Smooth muscle cell (in vitro differentiated cells): ENCODE results near the gene UBE2E2. TPM values are rescaled to one million over a fixed set of nuclear protein-coding genes. Genes with fewer than 3 reads are reported as not detected.

Source experiments
- DNase-seq: peaks from one replicate; lab custom pipeline; 2025; ENCODE audit not compliant: unreplicated experiment; lab: John Stamatoyannopoulos, UW
- H2AFZ ChIP-seq: fragments of 200-600 bp; sonication (generic); 2 replicates; pipeline ENCODE4 v1.6.0; 2016; ENCODE audit warnings: antibody characterized with exemption, low read depth, mild to moderate bottlenecking
- H3F3A ChIP-seq: fragments of 200-600 bp; sonication (generic); 2 replicates; pipeline ENCODE4 v1.6.0; 2017; ENCODE audit warnings: antibody characterized with exemption, low read depth
- H3K27ac ChIP-seq: fragments of 200-600 bp; sonication (generic); 2 replicates; pipeline ENCODE4 v1.5.1; 2016; ENCODE audit warnings: low read depth, mild to moderate bottlenecking
- H3K27me3 ChIP-seq: fragments of 200-600 bp; sonication (generic); 2 replicates; pipeline ENCODE4 v1.6.1; 2016; ENCODE audit warnings: low read depth, mild to moderate bottlenecking
- H3K36me3 ChIP-seq: fragments of 200-600 bp; sonication (generic); 2 replicates; pipeline ENCODE4 v1.5.1; 2016; ENCODE audit warnings: low read depth
- H3K4me1 ChIP-seq: fragments of 200-600 bp; sonication (generic); 2 replicates; pipeline ENCODE4 v1.5.1; 2016; ENCODE audit warnings: low read depth
- H3K4me2 ChIP-seq: fragments of 200-600 bp; sonication (generic); 2 replicates; pipeline ENCODE4 v1.6.0; 2016; ENCODE audit warnings: mild to moderate bottlenecking
- H3K4me3 ChIP-seq: fragments of 200-600 bp; sonication (generic); 2 replicates; pipeline ENCODE4 v1.5.1; 2016; ENCODE audit warnings: mild to moderate bottlenecking
- H3K79me2 ChIP-seq: fragments of 200-600 bp; sonication (generic); 2 replicates; pipeline ENCODE4 v1.6.0; 2016; ENCODE audit warnings: low read depth, mild to moderate bottlenecking
- H3K9ac ChIP-seq: fragments of 200-600 bp; sonication (generic); 2 replicates; pipeline ENCODE4 v1.6.0; 2016; ENCODE audit warnings: low read depth
- H3K9me3 ChIP-seq: fragments of 200-600 bp; sonication (generic); replicated peaks from 2 replicates; pipeline ENCODE4 v1.5.1; 2016; ENCODE audit warnings: low read depth
- H4K20me1 ChIP-seq: fragments of 200-600 bp; sonication (generic); 2 replicates; pipeline ENCODE4 v1.6.0; 2016; ENCODE audit warnings: low read depth
- CTCF ChIP-seq: fragments of 200-600 bp; sonication (generic); IDR thresholded peaks from 2 replicates; pipeline ENCODE4 v1.5.1; 2017; ENCODE audit warnings: borderline replicate concordance, mild to moderate bottlenecking, antibody characterized with exemption; ENCODE audit not compliant: insufficient read depth, poor library complexity, severe bottlenecking
- WGBS: methylation state at CpG from one replicate; pipeline ENCODE4 v1.1.7; 2016; ENCODE audit warnings: low lambda C conversion rate; 5-methylcytosine and 5-hydroxymethylcytosine counted together
- polyA plus RNA-seq: library from polyadenylated mRNA; unstranded; fragments of >200 nt; fragmentation: Nextera tagmentation; extraction: Ambion mirVana; gene quantifications from 2 replicates; pipeline ENCODE4 v1.2.1, GENCODE V29; 2016
- total RNA-seq: library from RNA; depleted of rRNA; stranded (reverse); fragments of >200 nt; gene quantifications from 2 replicates; pipeline ENCODE4 v1.2.3, GENCODE V29; 2014

The UBE2E2 gene
- total and polyA plus RNA-seq, 2 experiments from 2014 or later, result 65.9 to 121 TPM

- Histone ChIP-seq H3K9ac (no peak overlapping the region), H3K9me3 (no peaks in the 10 kb centered on the region), H3K4me1 (no peaks in the 10 kb centered on the region), H3K4me3 (no peak overlapping the region), H3K79me2 (peaks cover 3% of the 10 kb centered on the region), H3K36me3 (no peaks in the 10 kb centered on the region), H3K27me3 (no peaks in the 10 kb centered on the region), H3F3A (no peaks in the 10 kb centered on the region), H2AFZ (no peak overlapping the region), H3K27ac (no peak overlapping the region), H3K4me2 (no peak overlapping the region), H4K20me1 (peaks cover 32% of the 10 kb centered on the region)
- 99% methylated on average over 3 of the region's 3 CpGs for whole genome bisulfite sequencing
- DNase-seq, result no peak
- no peak for TF ChIP-seq CTCF
These were observed 153.0 kb downstream of the UBE2E2 start for GRCh38 chr3:23356169-23356568.

GRCh38 chr3:23356923-23357322 lies 153.8 kb downstream of the UBE2E2 start:
- H3F3A ChIP-seq, result no peaks in the 10 kb centered on the region
- H3K4me2 ChIP-seq, result no peak overlapping the region
- H3K36me3 ChIP-seq, result no peaks in the 10 kb centered on the region
- H3K4me1 ChIP-seq, result no peaks in the 10 kb centered on the region
- H3K27me3 ChIP-seq, result no peaks in the 10 kb centered on the region
- no peaks in the 10 kb centered on the region for H3K9me3 ChIP-seq
- H2AFZ ChIP-seq, result no peak overlapping the region
- H3K4me3 ChIP-seq, result no peak overlapping the region
- 98% methylated on average over 3 of the region's 3 CpGs for WGBS
- no peak for DNase-seq
- peaks cover 3% of the 10 kb centered on the region for H3K79me2 ChIP-seq
- peaks cover 32% of the 10 kb centered on the region for H4K20me1 ChIP-seq
- H3K27ac ChIP-seq, result no peak overlapping the region
- H3K9ac ChIP-seq, result no peak overlapping the region
- TF ChIP-seq CTCF, result no peak

GRCh38 chr3:23359116-23359515 lies 156.0 kb downstream of the UBE2E2 start:
- Histone ChIP-seq H3K27ac (no peak overlapping the region), H3K36me3 (no peaks in the 10 kb centered on the region), H3K4me2 (no peak overlapping the region), H3K79me2 (peaks cover 3% of the 10 kb centered on the region), H4K20me1 (peaks cover 32% of the 10 kb centered on the region), H3K9ac (no peak overlapping the region), H2AFZ (no peak overlapping the region), H3K4me3 (no peak overlapping the region), H3K4me1 (no peaks in the 10 kb centered on the region), H3K27me3 (no peaks in the 10 kb centered on the region), H3F3A (no peaks in the 10 kb centered on the region), H3K9me3 (no peaks in the 10 kb centered on the region)
- DNase-seq, result no peak
- no peak for TF ChIP-seq CTCF

- Histone ChIP-seq H3F3A (no peaks in the 10 kb centered on the region), H3K9ac (no peak overlapping the region), H3K4me1 (no peaks in the 10 kb centered on the region), H3K9me3 (no peaks in the 10 kb centered on the region), H3K79me2 (peaks cover 4% of the 10 kb centered on the region), H3K27ac (no peak overlapping the region), H3K4me2 (no peak overlapping the region), H3K4me3 (no peak overlapping the region), H4K20me1 (peaks cover 23% of the 10 kb centered on the region), H3K27me3 (no peaks in the 10 kb centered on the region), H3K36me3 (no peaks in the 10 kb centered on the region), H2AFZ (no peak overlapping the region)
- 98% methylated on average over 2 of the region's 2 CpGs for WGBS
- TF ChIP-seq CTCF, result no peak
- DNase-seq, result no peak
These were observed 161.9 kb downstream of the UBE2E2 start for GRCh38 chr3:23365066-23365465.
